Measurements from ENCODE around the gene TMEM163.

The TMEM163 gene

DNA sequence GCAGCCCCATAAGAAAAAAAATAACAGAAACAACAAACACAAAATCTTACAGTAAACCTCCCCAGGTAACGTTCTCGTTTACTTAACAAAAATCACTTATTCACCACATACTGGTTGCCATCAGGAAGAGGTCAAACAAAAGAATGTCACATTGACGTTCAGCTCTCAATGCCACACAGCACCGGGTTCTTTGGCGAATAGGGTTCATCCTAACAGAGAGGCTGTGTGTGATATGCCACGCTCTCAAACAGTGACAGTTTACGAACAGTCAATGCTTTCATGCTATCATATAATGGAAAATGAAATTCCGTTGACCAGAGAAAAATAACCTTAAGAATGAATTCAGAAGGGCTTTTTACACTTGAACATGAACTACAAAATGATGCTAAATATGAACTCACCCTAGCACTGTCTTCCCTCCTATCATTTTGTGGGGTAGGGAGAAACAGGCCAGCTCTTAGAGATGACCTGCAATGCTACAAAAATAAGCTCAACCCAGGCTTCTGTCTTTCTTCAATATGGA lies 2.0 kb downstream of the TMEM163 start:
- TF ChIP-seq, protein P1, sequence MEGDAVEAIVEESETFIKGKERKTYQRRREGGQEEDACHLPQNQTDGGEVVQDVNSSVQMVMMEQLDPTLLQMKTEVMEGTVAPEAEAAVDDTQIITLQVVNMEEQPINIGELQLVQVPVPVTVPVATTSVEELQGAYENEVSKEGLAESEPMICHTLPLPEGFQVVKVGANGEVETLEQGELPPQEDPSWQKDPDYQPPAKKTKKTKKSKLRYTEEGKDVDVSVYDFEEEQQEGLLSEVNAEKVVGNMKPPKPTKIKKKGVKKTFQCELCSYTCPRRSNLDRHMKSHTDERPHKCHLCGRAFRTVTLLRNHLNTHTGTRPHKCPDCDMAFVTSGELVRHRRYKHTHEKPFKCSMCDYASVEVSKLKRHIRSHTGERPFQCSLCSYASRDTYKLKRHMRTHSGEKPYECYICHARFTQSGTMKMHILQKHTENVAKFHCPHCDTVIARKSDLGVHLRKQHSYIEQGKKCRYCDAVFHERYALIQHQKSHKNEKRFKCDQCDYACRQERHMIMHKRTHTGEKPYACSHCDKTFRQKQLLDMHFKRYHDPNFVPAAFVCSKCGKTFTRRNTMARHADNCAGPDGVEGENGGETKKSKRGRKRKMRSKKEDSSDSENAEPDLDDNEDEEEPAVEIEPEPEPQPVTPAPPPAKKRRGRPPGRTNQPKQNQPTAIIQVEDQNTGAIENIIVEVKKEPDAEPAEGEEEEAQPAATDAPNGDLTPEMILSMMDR (conservative IDR thresholded peaks at IDR 0.05; ENCODE audit: low read depth, low read length): no peak
- DNase-seq (ENCODE audit: low read depth): no peak

DNA sequence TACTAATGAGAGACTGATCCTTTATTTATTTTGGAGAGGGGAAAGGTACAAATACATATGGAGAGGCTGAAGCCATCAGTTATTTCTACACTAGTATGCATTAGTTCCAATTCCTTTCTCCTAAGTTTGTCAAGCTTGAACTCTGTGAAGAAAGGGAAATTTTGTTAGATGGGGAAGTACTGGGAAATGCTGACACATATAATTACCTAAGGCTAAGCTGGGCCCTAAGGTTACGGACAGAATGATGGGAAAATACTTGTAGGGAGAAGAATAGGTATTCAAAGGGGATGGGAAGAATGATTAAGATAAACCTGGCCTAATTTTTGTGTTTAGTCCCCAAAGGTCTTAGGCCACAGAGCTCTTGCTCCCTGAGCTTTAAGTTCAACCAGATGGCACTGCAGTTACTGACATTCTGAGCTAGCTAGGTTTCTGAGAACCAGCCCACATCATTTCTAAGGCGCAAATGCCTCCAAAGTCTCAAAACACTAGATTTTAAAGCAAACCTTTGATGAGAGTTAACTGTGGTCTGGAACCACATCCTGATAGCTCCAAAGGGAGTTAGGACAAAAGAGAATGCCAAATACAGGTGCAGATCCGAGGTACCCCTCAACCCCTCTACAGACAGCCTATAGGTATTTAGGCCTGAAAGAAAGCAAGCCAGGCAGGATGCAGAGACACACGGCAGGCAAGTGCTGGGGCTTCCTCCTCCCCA lies 2.7 kb downstream of the TMEM163 start:
- TF ChIP-seq, protein P1 (conservative IDR thresholded peaks at IDR 0.05; ENCODE audit: low read depth, low read length): no peak
- DNase-seq (ENCODE audit: low read depth): no peak
- H3K4me3 ChIP-seq (ENCODE audit: low read depth, low read length): no peak overlapping the region

More for the DNA sequence above, 2.0 kb downstream of the TMEM163 start:
- no peak overlapping the region for H3K4me3 ChIP-seq (ENCODE audit: low read depth, low read length)

DNA sequence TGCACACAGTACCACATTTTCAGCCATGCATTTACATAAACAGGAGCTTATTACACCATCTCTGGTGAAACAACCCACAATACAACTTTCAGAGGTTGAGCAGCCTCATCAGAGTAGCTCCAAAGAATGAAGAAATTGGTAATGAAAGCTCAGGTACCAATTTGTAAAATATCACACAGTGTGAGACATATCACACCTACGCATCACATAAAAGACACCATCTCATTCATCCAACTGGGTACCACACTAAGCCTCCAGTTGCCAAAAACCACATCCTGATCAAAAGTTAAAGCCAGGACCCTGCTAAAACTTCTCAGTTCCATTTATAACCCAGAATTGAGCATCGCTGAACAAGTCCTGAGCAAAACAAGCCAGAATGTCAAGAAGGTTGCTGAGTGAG lies 4.6 kb downstream of the TMEM163 start:
- H3K4me3 ChIP-seq (ENCODE audit: low read depth, low read length): no peak overlapping the region
- TF ChIP-seq, protein P1 (conservative IDR thresholded peaks at IDR 0.05; ENCODE audit: low read depth, low read length): no peak
- no peak for DNase-seq (ENCODE audit: low read depth)

DNA sequence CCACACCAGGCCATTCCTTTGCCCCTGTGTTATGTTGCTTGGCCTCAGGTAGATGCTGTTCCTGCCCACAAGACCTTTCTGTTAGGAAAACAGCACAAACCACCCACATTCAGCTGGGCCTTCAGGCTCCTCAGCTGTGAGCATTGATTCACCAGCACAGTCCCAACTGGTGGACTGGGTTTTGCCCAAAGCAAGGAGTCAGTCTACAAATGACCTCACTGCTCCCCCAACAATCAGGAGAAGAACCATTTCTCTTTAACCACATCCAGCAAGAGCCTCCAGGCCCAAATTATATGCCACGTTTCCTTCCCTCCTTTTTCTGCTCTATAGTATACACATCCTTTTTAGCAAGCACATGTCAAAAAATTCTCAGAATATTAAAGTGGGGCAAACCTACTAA lies 5.2 kb downstream of the TMEM163 start:
- no peak overlapping the region for H3K4me3 ChIP-seq (ENCODE audit: low read depth, low read length)
- TF ChIP-seq, protein P1 (conservative IDR thresholded peaks at IDR 0.05; ENCODE audit: low read depth, low read length): no peak
- no peak for DNase-seq (ENCODE audit: low read depth)

DNA sequence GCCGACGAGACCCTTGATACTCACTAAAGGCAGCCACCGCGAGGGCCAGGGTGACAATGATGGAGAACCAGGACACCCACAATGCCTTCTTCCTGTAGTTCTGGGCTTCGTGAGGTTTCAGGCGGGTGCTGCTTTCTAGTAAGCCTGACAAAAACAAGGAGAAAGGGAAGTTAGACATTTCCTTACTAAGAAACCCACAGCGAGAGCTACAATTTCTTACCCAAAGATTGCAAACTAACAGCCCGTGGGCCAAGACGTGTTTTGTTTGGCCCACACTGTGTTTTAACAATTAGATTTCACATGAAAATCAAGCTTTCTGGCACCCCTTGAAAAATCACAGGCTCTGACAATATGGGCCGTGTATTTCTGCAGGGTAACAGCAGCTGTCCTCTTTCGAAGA lies 5.6 kb downstream of the TMEM163 start:
- DNase-seq (ENCODE audit: low read depth): no peak
- TF ChIP-seq, protein P1 (conservative IDR thresholded peaks at IDR 0.05; ENCODE audit: low read depth, low read length): no peak
- H3K4me3 ChIP-seq (ENCODE audit: low read depth, low read length): no peak overlapping the region

DNA sequence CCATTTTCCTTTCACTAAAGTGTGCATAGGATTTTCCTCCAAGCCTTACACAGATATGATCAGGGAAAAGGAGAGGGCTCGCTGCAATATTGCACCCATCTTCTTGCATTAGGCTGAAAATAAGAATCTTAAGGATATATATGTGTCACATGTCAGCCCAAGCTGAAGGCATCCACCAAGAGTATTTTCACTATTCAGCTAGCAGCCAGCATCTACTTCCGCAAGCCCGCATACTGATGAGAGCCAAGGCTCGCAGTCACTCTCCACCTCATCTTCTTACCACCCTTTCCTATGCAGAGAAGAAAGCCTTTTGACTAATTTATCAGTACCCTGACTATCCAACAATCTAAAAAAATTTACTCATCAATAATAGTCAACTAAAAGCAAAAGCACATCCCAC lies 6.1 kb downstream of the TMEM163 start:
- no peak overlapping the region for H3K4me3 ChIP-seq (ENCODE audit: low read depth, low read length)
- TF ChIP-seq, protein P1 (conservative IDR thresholded peaks at IDR 0.05; ENCODE audit: low read depth, low read length): no peak
- DNase-seq (ENCODE audit: low read depth): no peak

DNA sequence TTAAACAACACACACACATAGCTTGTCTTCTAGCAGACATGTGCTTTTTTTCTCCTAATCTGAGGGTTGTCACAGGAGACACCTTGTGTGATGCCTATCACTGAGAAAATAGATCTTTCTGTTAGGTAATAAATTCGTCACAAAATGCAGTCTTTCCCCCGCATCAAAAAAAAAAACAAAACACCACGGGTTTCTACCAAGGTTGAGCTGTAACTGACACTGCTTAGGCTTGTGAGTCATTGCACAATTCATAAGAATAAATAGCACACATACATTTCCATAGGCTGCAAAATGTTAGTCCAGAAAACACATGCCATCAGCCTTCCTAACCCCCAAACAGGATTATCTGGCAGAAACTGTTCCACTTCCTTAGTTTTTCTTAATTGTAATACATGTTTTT lies 6.5 kb downstream of the TMEM163 start:
- peak; percentile 6 for DNase-seq (ENCODE audit: low read depth)
- TF ChIP-seq, protein P1 (conservative IDR thresholded peaks at IDR 0.05; ENCODE audit: low read depth, low read length): no peak
- no peak overlapping the region for H3K4me3 ChIP-seq (ENCODE audit: low read depth, low read length)
